ENCODE results near the gene SUGCT.

Gene SUGCT

GRCh38 chr7:40755438-40755837 lies 620.6 kb downstream of the SUGCT start:
- H3K4me3 ChIP-seq (replicated peaks; ENCODE audit: low read depth, low read length) = no peak overlapping the region
- TF ChIP-seq, protein P1, sequence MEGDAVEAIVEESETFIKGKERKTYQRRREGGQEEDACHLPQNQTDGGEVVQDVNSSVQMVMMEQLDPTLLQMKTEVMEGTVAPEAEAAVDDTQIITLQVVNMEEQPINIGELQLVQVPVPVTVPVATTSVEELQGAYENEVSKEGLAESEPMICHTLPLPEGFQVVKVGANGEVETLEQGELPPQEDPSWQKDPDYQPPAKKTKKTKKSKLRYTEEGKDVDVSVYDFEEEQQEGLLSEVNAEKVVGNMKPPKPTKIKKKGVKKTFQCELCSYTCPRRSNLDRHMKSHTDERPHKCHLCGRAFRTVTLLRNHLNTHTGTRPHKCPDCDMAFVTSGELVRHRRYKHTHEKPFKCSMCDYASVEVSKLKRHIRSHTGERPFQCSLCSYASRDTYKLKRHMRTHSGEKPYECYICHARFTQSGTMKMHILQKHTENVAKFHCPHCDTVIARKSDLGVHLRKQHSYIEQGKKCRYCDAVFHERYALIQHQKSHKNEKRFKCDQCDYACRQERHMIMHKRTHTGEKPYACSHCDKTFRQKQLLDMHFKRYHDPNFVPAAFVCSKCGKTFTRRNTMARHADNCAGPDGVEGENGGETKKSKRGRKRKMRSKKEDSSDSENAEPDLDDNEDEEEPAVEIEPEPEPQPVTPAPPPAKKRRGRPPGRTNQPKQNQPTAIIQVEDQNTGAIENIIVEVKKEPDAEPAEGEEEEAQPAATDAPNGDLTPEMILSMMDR (IDR thresholded peaks at IDR 0.05; ENCODE audit: low read depth, low read length, missing control alignments) = no peak
- DNase-seq (ENCODE audit: extremely low read depth, low read depth) = no peak

DNA sequence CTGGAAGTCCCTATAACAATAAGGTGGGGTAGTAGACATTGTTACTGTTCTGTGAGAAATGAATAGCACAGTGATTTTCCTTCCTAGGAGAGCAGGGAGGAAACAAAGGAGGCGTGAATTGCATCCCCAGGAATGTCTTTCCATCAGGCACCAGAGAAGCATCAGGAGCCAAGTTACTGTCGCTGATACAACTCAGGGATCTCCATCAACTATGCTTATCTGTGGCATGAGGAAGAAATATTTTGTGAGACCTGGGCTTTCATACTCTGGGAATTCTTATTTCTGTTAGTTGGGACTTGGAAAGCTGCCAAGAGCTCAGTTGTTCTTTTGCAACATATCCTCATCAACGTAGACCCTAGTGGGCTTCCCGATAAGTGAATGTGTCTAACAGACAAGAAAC lies 622.3 kb downstream of the SUGCT start:
- no peak for DNase-seq (ENCODE audit: extremely low read depth, low read depth)
- TF ChIP-seq, protein P1 (IDR thresholded peaks at IDR 0.05; ENCODE audit: low read depth, low read length, missing control alignments) = no peak
- no peak overlapping the region for H3K4me3 ChIP-seq (replicated peaks; ENCODE audit: low read depth, low read length)

DNA sequence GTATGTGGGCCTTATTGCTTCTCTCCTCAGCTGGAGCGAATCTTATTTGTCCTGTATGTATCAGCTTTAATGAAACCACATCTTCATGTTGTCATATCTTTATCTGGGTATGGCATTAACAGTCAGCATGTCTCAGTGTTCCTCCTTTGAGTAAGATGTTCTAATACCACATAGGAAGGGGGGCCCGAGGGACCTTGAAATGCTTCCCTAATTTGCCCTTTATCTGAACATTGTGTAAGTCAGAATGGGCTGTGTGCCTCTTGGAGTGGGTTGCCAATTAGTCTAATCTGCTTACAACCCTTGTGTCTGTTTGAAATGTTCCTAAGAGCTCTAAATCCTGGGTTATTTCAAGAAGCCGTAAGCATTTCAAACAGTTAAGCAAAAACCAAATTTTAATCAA lies 623.8 kb downstream of the SUGCT start:
- TF ChIP-seq, protein P1 (IDR thresholded peaks at IDR 0.05; ENCODE audit: low read depth, low read length, missing control alignments) = no peak
- no peak for DNase-seq (ENCODE audit: extremely low read depth, low read depth)
- H3K4me3 ChIP-seq (replicated peaks; ENCODE audit: low read depth, low read length) = no peak overlapping the region

DNA sequence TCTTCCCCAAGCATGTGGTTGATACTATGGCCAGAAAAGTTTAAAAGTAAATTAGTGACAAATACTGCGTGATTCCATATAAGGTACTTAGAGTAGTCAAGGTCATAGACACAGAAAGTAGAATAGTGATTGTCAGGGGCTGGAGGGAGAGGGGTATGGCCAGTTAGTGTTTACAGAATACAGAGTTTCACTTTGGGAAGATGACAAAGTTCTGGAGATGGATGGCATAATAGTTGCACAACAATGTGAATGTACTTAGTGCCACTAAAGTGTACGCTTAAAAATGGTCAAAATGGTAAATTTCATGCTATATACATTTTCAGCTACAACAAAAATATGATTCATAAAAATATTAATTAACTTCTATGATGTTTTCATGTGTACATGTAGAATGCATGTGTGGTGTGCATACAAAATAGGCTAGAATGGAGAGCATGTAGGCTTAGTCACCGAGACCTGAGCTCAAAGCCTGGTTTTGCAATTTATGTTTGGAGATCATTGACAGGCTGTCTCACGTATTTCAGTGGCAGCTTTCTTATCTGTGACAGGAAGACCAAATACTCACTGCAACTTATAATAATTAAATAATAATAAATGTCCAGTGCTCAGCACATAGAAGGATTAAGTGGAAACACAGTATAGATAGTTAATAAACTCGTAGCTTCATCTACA lies 625.6 kb downstream of the SUGCT start:
- TF ChIP-seq, protein P1 (IDR thresholded peaks at IDR 0.05; ENCODE audit: low read depth, low read length, missing control alignments) = no peak
- no peak overlapping the region for H3K4me3 ChIP-seq (replicated peaks; ENCODE audit: low read depth, low read length)
- DNase-seq (ENCODE audit: extremely low read depth, low read depth) = no peak

DNA sequence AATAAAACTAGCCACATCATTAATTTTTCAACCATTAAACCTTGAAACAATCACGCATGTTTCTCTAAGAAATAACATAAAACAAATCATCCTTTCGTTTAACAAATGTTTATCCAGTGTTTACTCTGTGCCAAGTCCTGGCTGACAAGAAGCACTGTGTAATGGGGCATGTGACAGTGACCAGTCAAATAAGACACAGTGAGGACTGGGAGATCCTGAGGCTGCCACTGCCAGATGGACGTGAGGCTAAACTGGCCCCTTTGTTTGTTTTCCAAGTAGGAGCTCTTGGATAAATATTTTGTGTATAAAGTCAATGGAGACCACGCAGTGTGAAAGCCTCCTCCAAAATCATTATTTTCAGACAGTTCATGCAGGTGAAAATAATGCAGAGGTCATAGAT lies 626.2 kb downstream of the SUGCT start:
- TF ChIP-seq, protein P1 (IDR thresholded peaks at IDR 0.05; ENCODE audit: low read depth, low read length, missing control alignments) = no peak
- DNase-seq (ENCODE audit: extremely low read depth, low read depth) = no peak
- no peak overlapping the region for H3K4me3 ChIP-seq (replicated peaks; ENCODE audit: low read depth, low read length)

DNA sequence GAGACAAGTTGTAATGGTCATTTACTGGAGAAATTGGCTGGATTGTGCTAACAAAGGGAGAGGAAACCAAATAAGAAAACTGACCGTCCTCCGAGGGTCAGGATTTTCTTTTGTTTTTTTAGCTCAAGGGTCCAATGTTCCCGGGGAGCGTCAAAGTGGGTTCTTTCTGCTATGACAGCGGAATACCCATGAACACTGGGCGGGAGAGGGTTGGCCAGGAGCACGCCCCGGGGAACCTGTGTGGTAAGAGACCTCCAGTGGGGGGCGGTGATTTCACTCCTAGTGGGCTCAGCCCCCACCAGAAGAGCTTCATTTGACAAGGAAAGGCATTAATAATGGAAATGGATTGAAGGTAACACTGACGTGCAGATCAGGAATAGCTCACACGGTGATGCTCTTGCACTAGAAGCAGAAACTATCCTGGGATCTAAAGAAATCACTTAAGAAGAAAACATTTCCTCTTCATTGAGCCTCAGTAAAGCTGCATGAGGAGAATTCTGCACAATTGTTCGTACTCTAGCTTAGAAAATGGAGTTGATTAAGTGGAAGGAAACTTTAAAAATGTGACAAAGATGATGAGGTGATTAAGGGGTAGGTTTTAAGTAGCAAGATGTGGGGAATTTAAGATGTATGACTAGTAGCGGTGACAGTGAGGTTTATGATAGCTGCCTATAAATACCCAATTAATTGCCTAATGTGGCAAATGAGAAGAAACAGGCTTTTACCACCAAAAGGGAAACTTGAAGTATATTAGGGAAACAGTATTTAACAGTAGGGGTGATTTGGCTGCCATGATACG lies 627.2 kb downstream of the SUGCT start:
- TF ChIP-seq, protein P1 (IDR thresholded peaks at IDR 0.05; ENCODE audit: low read depth, low read length, missing control alignments) = no peak
- H3K4me3 ChIP-seq (replicated peaks; ENCODE audit: low read depth, low read length) = no peak overlapping the region
- DNase-seq (ENCODE audit: extremely low read depth, low read depth) = no peak
